ENCODE measurements around the gene GPC5.

- TF ChIP-seq CTCF (IDR thresholded peaks at IDR 0.05; ENCODE audit: low read depth, low read length, missing input control) (no peak), MAX (IDR thresholded peaks at IDR 0.05) (no peak), YY1 (IDR thresholded peaks at IDR 0.05) (no peak), SP1 (IDR thresholded peaks at IDR 0.05) (no peak), FOXA2 (IDR thresholded peaks at IDR 0.05) (no peak), RXRA (IDR thresholded peaks at IDR 0.05) (no peak), TAF1 (conservative IDR thresholded peaks at IDR 0.05) (no peak), GABPA (IDR thresholded peaks at IDR 0.05 in 1 of 2, conservative IDR thresholded peaks at IDR 0.05 in 1 of 2) (no peak), ZBTB33 (IDR thresholded peaks at IDR 0.05) (no peak), RAD21 (IDR thresholded peaks at IDR 0.05) (no peak)
Measured at GRCh38 chr13:91450913-91451312, 52.5 kb downstream of the GPC5 start.
